Mesothelial cell of epicardium (in vitro differentiated cells): ENCODE data around the gene PRDM12. TPM values are rescaled to one million over a fixed set of nuclear protein-coding genes. Genes with fewer than 3 reads are reported as not detected.

ENCODE experiments used
- DNase-seq, 2 experiments: peaks; one replicate each; pipeline ENCODE4 v3.0.0; 2021; ENCODE audit warnings: low spot score in 2 of 2; ENCODE audit not compliant: unreplicated experiment in 2 of 2
- H3K27ac Mint-ChIP-seq: 2 replicates; pipeline ENCODE4 v1.8.0; 2021; ENCODE audit warnings: mixed read lengths
- H3K27me3 Mint-ChIP-seq: 2 replicates; pipeline ENCODE4 v1.8.0; 2021; ENCODE audit warnings: low read depth, mixed read lengths
- H3K36me3 Mint-ChIP-seq: 2 replicates; pipeline ENCODE4 v1.8.0; 2021; ENCODE audit warnings: mixed read lengths
- H3K4me1 Mint-ChIP-seq: 2 replicates; pipeline ENCODE4 v1.8.0; 2021; ENCODE audit warnings: mixed read lengths
- H3K4me3 Mint-ChIP-seq: 2 replicates; pipeline ENCODE4 v1.8.0; 2021; ENCODE audit warnings: mild to moderate bottlenecking, moderate library complexity, mixed read lengths
- H3K9me3 Mint-ChIP-seq: 2 replicates; pipeline ENCODE4 v1.8.0; 2021; ENCODE audit warnings: mixed read lengths
- CTCF ChIP-seq: fragments of 200-600 bp; sonication (generic); IDR thresholded peaks from one replicate; pipeline ENCODE4 v1.5.0; 2021; ENCODE audit warnings: antibody characterized with exemption; ENCODE audit not compliant: unreplicated experiment
- total RNA-seq: library from RNA; stranded (reverse); gene quantifications from 3 replicates; pipeline ENCODE4 v1.2.1, GENCODE V29; 2021

Gene PRDM12
- total RNA-seq, 1 donor from 2014 or later: not detected

DNA sequence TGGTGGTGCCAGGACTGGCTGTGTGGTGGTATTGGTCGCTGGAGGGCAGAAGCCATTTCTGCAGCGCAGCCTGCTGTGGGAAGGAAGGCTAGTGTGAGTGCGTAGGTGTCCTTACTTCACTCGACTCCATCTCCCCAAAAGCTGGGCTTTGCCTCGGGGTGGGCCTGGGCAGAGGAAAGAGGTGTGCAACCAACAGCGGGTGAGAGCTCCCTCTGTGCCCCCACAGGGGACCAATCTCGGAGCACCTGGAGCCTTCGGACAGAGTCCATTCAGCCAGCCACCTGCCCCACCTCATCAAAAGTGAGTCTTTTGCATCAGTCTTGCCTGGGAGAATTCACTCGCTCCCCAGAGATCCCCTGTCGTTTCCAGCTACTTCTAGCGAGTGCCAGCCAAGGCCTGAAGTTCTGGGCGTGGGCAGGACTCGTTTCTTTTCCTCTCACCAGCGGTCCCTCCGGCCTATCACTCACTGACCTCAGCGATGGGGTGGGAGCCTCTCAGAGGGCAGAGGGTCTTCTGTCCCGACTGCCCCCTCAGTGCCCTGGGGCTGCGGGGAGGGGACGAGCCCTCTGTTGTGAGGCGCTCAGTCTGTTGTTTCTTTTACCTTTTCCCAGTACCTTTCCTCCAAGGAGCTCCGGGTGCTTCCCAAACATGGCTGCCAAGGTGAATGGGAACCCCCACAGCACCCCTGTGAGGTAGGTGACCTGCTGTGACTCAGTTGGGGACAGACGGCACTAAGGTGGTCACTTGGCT lies 32.9 kb upstream of the PRDM12 start:
- Mint-ChIP-seq H3K36me3 (peaks cover 9% of the 10 kb centered on the region), H3K4me1 (no peaks in the 10 kb centered on the region), H3K9me3 (no peaks in the 10 kb centered on the region), H3K4me3 (no peak overlapping the region), H3K27me3 (no peaks in the 10 kb centered on the region), H3K27ac (no peak overlapping the region)
- no peak for TF ChIP-seq CTCF
- DNase-seq: no peak

- DNase-seq: no peak
- H3K27me3 Mint-ChIP-seq: no peaks in the 10 kb centered on the region
- no peak overlapping the region for H3K4me3 Mint-ChIP-seq
- H3K27ac Mint-ChIP-seq: no peak overlapping the region
- no peak for TF ChIP-seq CTCF
- no peaks in the 10 kb centered on the region for H3K9me3 Mint-ChIP-seq
- peaks cover 9% of the 10 kb centered on the region for H3K36me3 Mint-ChIP-seq
- no peaks in the 10 kb centered on the region for H3K4me1 Mint-ChIP-seq
These were observed 32.2 kb upstream of the PRDM12 start for GRCh38 chr9:130632081-130632710.

GRCh38 chr9:130632841-130633240 lies 31.6 kb upstream of the PRDM12 start:
- Mint-ChIP-seq H3K36me3 (peaks cover 9% of the 10 kb centered on the region), H3K27ac (no peak overlapping the region), H3K4me3 (no peak overlapping the region)

GRCh38 chr9:130633336-130634190 lies 30.8 kb upstream of the PRDM12 start:
- H3K9me3 Mint-ChIP-seq: no peaks in the 10 kb centered on the region
- DNase-seq: no peak
- no peaks in the 10 kb centered on the region for H3K4me1 Mint-ChIP-seq
- no peak for TF ChIP-seq CTCF
- H3K36me3 Mint-ChIP-seq: peaks cover 9% of the 10 kb centered on the region
- H3K27me3 Mint-ChIP-seq: no peaks in the 10 kb centered on the region
- H3K27ac Mint-ChIP-seq: no peak overlapping the region
- H3K4me3 Mint-ChIP-seq: no peak overlapping the region

More at GRCh38 chr9:130632841-130633240, 31.6 kb upstream of the PRDM12 start:
- no peak for TF ChIP-seq CTCF
- no peaks in the 10 kb centered on the region for H3K9me3 Mint-ChIP-seq
- DNase-seq: no peak
- no peaks in the 10 kb centered on the region for H3K4me1 Mint-ChIP-seq
- H3K27me3 Mint-ChIP-seq: no peaks in the 10 kb centered on the region

DNA sequence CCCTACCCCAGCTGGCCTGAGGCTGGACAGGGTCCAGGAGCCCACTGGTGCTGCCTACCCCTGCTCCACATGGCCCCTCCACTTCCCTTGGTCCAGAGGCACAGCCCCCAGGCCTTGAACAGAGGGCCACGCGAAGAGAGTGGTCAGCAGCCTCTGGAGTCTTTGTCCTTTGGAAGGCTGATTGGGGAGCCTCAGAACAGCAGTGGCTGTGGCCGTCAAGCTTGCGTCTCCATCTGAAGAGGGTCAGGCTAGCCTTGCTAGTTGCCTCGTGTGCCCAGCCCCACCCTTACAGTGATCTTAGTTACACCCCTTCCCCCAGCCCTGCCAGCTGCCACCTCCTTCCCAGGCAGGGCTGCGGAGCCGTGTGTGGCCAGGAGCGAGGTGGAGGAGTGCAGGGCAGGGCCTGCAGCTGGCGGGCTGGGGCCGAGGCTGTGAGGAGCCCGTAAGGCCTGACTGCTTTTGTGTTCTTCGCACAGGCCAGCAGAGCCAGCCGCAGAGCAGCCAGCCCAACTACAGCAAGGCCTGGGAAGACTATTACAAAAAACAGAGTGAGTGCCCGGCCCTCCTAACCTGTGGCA lies 30.1 kb upstream of the PRDM12 start:
- Mint-ChIP-seq H3K27me3 (no peaks in the 10 kb centered on the region), H3K4me1 (no peaks in the 10 kb centered on the region), H3K4me3 (no peak overlapping the region), H3K36me3 (peaks cover 9% of the 10 kb centered on the region), H3K9me3 (no peaks in the 10 kb centered on the region), H3K27ac (no peak overlapping the region)
- no peak for DNase-seq
- TF ChIP-seq CTCF: no peak
